Measurements from ENCODE around the gene ANTXR2.

ANTXR2 gene

DNA sequence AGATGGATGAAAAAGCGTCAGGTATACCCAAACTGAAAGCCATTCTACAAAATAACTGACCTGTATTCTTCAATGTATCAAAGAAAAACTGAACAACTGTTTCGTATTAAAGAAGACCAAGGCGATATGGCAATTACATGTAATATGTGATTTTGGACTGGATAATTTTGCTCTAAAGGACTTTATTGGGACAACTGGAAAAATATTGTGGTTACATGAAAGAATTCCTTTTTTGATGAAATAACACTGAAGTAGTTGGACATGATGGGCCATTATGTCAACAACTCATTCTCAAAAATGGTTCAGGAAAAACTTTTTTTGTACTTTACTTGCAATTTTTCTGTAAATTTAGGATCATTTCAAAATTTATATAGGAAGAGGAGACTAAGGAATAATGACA lies 12.1 kb upstream of the ANTXR2 start:
- no peak overlapping the region for H2AK5ac ChIP-seq (ENCODE audit: low read length)
- H3K4ac ChIP-seq (ENCODE audit: low read depth, low read length): no peak overlapping the region
- no peak for DNase-seq
- H3K79me1 ChIP-seq (ENCODE audit: low read length): no peaks in the 10 kb centered on the region
- no peak overlapping the region for H2BK120ac ChIP-seq (ENCODE audit: low read depth, low read length)
- H3K36me3 ChIP-seq (ENCODE audit: control insufficient read depth, insufficient read depth, low read length): no peaks in the 10 kb centered on the region
- no peak overlapping the region for H3K4me3 ChIP-seq (ENCODE audit: low read length)
- no peak overlapping the region for H3K23ac ChIP-seq (ENCODE audit: low read length)
- no peak overlapping the region for H3K9ac ChIP-seq (ENCODE audit: low read length)
- WGBS (ENCODE audit: extremely low coverage, insufficient coverage, low lambda C conversion rate): no CpG with 5 or more reads among the region's 3 CpGs
- no peak overlapping the region for H3K4me2 ChIP-seq (ENCODE audit: low read length)
- H3K27me3 ChIP-seq (ENCODE audit: insufficient read depth, low read length, poor library complexity): no peaks in the 10 kb centered on the region
- no peak overlapping the region for H2BK5ac ChIP-seq (ENCODE audit: low read length)
- no peak overlapping the region for H3K27ac ChIP-seq (ENCODE audit: low read depth, low read length)
- H4K8ac ChIP-seq (ENCODE audit: low read depth, low read length): no peak overlapping the region
- no peak overlapping the region for H4K5ac ChIP-seq (ENCODE audit: low read length)
- no peak overlapping the region for H3K56ac ChIP-seq (ENCODE audit: low read length)
- no peaks in the 10 kb centered on the region for H3K4me1 ChIP-seq (ENCODE audit: control insufficient read depth, low read depth, low read length)
- H3K18ac ChIP-seq (ENCODE audit: low read length): no peak overlapping the region
- no peak overlapping the region for H2BK15ac ChIP-seq (replicated peaks; ENCODE audit: low read depth)
- H3K79me2 ChIP-seq (ENCODE audit: control insufficient read depth, insufficient read depth, low read length): no peaks in the 10 kb centered on the region

DNA sequence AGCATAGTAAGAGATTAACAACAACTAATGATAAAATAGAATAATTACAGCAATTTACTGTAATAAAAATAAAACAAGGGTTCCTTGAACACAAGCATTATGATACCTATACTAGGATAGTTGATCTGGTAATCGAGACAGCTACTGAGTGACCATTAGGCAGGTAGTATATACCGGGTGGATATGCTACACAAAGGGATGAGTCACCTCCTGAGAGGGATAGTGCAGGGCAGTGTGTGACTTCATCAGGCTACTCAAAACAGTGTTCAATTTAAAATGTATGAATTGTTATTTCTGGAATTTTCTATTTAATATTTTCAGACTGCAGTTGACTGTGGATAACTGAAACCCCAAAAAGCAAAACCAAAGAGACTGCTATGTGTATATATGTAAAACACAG lies 9.7 kb upstream of the ANTXR2 start:
- Histone ChIP-seq H2BK5ac (ENCODE audit: low read length) (no peak overlapping the region), H3K27me3 (ENCODE audit: insufficient read depth, low read length, poor library complexity) (no peaks in the 10 kb centered on the region), H3K36me3 (ENCODE audit: control insufficient read depth, insufficient read depth, low read length) (no peaks in the 10 kb centered on the region), H2BK15ac (replicated peaks; ENCODE audit: low read depth) (no peak overlapping the region), H3K4me3 (ENCODE audit: low read length) (no peak overlapping the region), H3K79me2 (ENCODE audit: control insufficient read depth, insufficient read depth, low read length) (no peaks in the 10 kb centered on the region), H3K4me2 (ENCODE audit: low read length) (no peak overlapping the region), H3K79me1 (ENCODE audit: low read length) (no peaks in the 10 kb centered on the region), H3K23ac (ENCODE audit: low read length) (no peak overlapping the region), H2AK5ac (ENCODE audit: low read length) (no peak overlapping the region), H4K5ac (ENCODE audit: low read length) (no peak overlapping the region), H3K18ac (ENCODE audit: low read length) (no peak overlapping the region), H3K4ac (ENCODE audit: low read depth, low read length) (no peak overlapping the region), H3K4me1 (ENCODE audit: control insufficient read depth, low read depth, low read length) (no peaks in the 10 kb centered on the region), H2BK120ac (ENCODE audit: low read depth, low read length) (no peak overlapping the region), H3K27ac (ENCODE audit: low read depth, low read length) (no peak overlapping the region), H3K9ac (ENCODE audit: low read length) (no peak overlapping the region), H4K8ac (ENCODE audit: low read depth, low read length) (no peak overlapping the region), H3K56ac (ENCODE audit: low read length) (no peak overlapping the region)
- DNase-seq: no peak
- WGBS (ENCODE audit: extremely low coverage, insufficient coverage, low lambda C conversion rate): no CpG with 5 or more reads among the region's 2 CpGs

DNA sequence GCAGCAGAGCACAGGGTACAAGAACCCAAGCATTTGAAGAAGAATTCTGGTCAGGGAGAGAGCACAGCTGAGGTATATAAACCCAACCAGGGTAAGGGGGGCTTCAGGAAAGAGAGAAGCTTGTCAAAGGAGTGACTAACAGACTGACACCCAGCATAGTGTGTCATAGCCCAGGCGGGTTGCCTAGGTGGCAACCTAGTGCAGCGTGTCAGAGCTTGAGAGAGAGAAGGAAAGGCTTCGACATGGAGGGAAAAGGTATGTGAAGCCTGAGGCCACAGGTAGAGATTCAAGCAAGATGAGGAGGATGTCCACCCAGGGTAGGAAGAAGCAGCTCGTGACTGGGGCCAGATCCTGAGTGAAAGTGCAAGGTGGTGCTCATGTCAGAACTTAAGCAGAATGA lies 8.5 kb upstream of the ANTXR2 start:
- Histone ChIP-seq H3K4me3 (ENCODE audit: low read length) (no peak overlapping the region), H2BK5ac (ENCODE audit: low read length) (no peak overlapping the region), H3K4ac (ENCODE audit: low read depth, low read length) (no peak overlapping the region), H4K5ac (ENCODE audit: low read length) (no peak overlapping the region), H2BK120ac (ENCODE audit: low read depth, low read length) (no peak overlapping the region), H3K36me3 (ENCODE audit: control insufficient read depth, insufficient read depth, low read length) (no peaks in the 10 kb centered on the region), H3K23ac (ENCODE audit: low read length) (no peak overlapping the region), H2AK5ac (ENCODE audit: low read length) (no peak overlapping the region), H3K27me3 (ENCODE audit: insufficient read depth, low read length, poor library complexity) (no peaks in the 10 kb centered on the region), H3K18ac (ENCODE audit: low read length) (no peak overlapping the region), H3K4me2 (ENCODE audit: low read length) (no peak overlapping the region), H3K79me1 (ENCODE audit: low read length) (no peaks in the 10 kb centered on the region), H4K8ac (ENCODE audit: low read depth, low read length) (no peak overlapping the region), H3K9ac (ENCODE audit: low read length) (no peak overlapping the region), H3K79me2 (ENCODE audit: control insufficient read depth, insufficient read depth, low read length) (no peaks in the 10 kb centered on the region), H3K4me1 (ENCODE audit: control insufficient read depth, low read depth, low read length) (no peaks in the 10 kb centered on the region), H2BK15ac (replicated peaks; ENCODE audit: low read depth) (no peak overlapping the region), H3K27ac (ENCODE audit: low read depth, low read length) (no peak overlapping the region), H3K56ac (ENCODE audit: low read length) (no peak overlapping the region)
- WGBS (ENCODE audit: extremely low coverage, insufficient coverage, low lambda C conversion rate): no CpG with 5 or more reads among the region's 4 CpGs
- no peak for DNase-seq

DNA sequence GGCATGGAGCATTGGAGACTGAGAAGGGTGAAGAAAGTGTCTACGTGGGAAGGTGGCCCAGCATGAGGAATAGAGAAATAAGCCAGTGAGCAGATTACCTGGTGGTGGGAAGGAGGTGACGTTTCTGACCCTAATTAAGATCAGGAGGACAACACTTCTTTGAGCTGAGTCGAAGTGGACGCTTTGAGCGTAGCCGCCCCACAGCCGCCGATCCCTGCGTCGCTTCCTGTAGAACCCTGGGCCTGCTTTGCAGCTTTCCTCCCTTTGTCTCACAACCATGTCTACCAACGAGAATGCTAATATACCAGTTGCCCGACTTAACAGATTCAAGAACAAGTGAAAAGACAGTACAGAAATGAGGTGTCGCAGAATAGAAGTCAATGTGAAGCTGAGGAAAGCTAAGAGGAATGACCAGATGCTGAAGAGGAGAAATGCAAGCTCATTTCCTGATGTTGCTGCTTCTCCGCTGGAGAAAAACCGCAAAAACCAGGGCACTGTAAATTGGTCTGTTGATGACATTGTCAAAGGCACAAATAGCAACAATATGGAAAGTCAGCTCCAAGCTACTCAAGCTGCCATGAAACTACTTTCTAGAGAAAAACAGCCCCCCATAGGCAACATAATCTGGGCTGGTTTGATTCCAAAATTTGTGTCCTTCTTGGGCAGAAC lies 6.4 kb upstream of the ANTXR2 start:
- H4K5ac ChIP-seq (ENCODE audit: low read length): no peak overlapping the region
- no peak overlapping the region for H2AK5ac ChIP-seq (ENCODE audit: low read length)
- no peak overlapping the region for H2BK120ac ChIP-seq (ENCODE audit: low read depth, low read length)
- H3K79me2 ChIP-seq (ENCODE audit: control insufficient read depth, insufficient read depth, low read length): no peaks in the 10 kb centered on the region
- H3K4me3 ChIP-seq (ENCODE audit: low read length): no peak overlapping the region
- no peak overlapping the region for H3K9ac ChIP-seq (ENCODE audit: low read length)
- no peak overlapping the region for H2BK15ac ChIP-seq (replicated peaks; ENCODE audit: low read depth)
- H3K4me1 ChIP-seq (ENCODE audit: control insufficient read depth, low read depth, low read length): no peaks in the 10 kb centered on the region
- no peak overlapping the region for H3K23ac ChIP-seq (ENCODE audit: low read length)
- H3K27ac ChIP-seq (ENCODE audit: low read depth, low read length): no peak overlapping the region
- no peaks in the 10 kb centered on the region for H3K36me3 ChIP-seq (ENCODE audit: control insufficient read depth, insufficient read depth, low read length)
- H3K79me1 ChIP-seq (ENCODE audit: low read length): no peaks in the 10 kb centered on the region
- DNase-seq: no peak
- H3K18ac ChIP-seq (ENCODE audit: low read length): no peak overlapping the region
- H2BK5ac ChIP-seq (ENCODE audit: low read length): no peak overlapping the region
- H3K4me2 ChIP-seq (ENCODE audit: low read length): no peak overlapping the region
- H3K27me3 ChIP-seq (ENCODE audit: insufficient read depth, low read length, poor library complexity): no peaks in the 10 kb centered on the region
- H3K56ac ChIP-seq (ENCODE audit: low read length): no peak overlapping the region
- H3K4ac ChIP-seq (ENCODE audit: low read depth, low read length): no peak overlapping the region
- no CpG with 5 or more reads among the region's 15 CpGs for WGBS (ENCODE audit: extremely low coverage, insufficient coverage, low lambda C conversion rate)
- no peak overlapping the region for H4K8ac ChIP-seq (ENCODE audit: low read depth, low read length)

DNA sequence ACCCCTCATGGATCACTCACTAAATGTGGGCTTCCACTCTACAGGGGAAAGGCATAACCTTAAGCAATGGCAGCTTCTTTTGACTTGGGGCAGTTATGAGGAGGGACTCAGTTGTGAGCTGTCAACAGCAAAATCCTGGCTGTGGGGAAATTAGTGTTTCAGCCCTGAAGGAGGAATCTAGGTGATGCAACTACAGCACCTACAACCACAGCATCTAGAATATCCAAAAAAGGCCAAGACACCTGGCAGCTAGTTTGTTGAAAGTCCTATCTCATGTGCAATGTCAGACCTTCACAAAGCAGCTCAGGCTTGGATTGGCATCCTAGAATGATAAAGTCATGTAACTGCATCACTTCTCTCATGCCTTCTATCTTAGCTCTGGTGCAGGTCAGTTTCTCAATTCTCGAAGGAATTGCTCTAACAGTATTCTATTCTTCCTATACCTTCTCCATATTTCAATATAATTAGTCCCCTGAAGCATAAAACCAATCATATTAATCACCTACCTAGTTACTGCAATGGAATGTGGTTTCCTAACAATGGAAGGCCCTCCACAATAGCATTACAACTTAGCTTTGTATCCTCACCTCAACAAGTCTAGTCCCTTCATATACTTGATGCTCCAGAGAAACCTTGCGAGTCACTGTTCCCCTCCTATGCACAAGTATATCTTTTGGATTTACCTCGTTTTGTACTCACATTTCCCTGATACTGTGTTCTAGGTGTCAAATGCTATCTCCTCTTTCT lies 5.5 kb upstream of the ANTXR2 start:
- H3K36me3 ChIP-seq (ENCODE audit: control insufficient read depth, insufficient read depth, low read length): no peaks in the 10 kb centered on the region
- H3K27me3 ChIP-seq (ENCODE audit: insufficient read depth, low read length, poor library complexity): no peaks in the 10 kb centered on the region
- no CpG with 5 or more reads among the region's 3 CpGs for WGBS (ENCODE audit: extremely low coverage, insufficient coverage, low lambda C conversion rate)

More for the DNA sequence above, 5.5 kb upstream of the ANTXR2 start:
- Histone ChIP-seq H3K23ac (ENCODE audit: low read length) (no peak overlapping the region), H3K4ac (ENCODE audit: low read depth, low read length) (no peak overlapping the region), H3K56ac (ENCODE audit: low read length) (no peak overlapping the region), H4K8ac (ENCODE audit: low read depth, low read length) (no peak overlapping the region), H3K79me2 (ENCODE audit: control insufficient read depth, insufficient read depth, low read length) (no peaks in the 10 kb centered on the region), H3K27ac (ENCODE audit: low read depth, low read length) (no peak overlapping the region), H3K4me1 (ENCODE audit: control insufficient read depth, low read depth, low read length) (no peaks in the 10 kb centered on the region), H4K5ac (ENCODE audit: low read length) (no peak overlapping the region), H3K9ac (ENCODE audit: low read length) (no peak overlapping the region), H3K18ac (ENCODE audit: low read length) (no peak overlapping the region), H3K79me1 (ENCODE audit: low read length) (no peaks in the 10 kb centered on the region), H2AK5ac (ENCODE audit: low read length) (no peak overlapping the region), H3K4me2 (ENCODE audit: low read length) (no peak overlapping the region), H2BK120ac (ENCODE audit: low read depth, low read length) (no peak overlapping the region), H3K4me3 (ENCODE audit: low read length) (no peak overlapping the region), H2BK5ac (ENCODE audit: low read length) (no peak overlapping the region), H2BK15ac (replicated peaks; ENCODE audit: low read depth) (no peak overlapping the region)
- no peak for DNase-seq
